ENCODE data around the gene KDM4C.

KDM4C gene

DNA sequence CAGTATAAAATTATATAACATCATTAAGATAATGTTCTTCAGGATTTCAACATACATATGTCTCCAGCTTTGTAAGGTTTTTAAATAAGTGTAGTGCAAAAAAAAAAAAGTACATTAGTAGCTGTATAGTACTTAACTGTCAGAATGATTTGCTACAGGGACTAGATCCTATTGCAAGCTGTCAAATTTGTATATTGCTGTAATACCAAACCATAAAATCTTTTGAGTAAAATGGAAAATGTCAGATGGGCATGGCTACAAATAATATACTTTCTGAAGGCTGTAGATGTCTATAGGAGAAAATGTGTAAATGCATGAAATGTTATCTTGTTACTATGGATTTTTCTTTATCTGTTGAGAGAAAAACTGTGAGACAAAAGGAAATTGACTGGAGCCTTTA is 298.5 kb downstream of the KDM4C start:
- DNase-seq = no peak

DNA sequence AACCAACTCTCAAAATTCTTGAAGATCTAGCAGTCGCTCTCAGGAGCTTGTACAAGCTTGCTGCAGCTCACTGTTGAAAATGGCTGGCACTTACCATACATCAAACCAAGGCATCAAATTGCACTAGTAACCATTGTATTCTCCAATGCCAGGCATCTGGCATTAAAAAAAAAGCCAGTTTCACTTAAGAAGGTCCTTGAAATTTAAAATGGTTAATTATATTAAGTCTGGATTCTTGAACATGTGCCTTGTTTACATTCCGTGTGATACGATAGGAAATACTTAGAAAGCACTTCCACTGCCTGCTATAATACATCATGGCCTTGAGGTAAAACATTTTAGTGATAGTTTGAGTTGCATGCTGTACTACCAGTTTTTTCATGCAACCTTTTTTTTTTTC is 300.7 kb downstream of the KDM4C start:
- no peak for DNase-seq

DNA sequence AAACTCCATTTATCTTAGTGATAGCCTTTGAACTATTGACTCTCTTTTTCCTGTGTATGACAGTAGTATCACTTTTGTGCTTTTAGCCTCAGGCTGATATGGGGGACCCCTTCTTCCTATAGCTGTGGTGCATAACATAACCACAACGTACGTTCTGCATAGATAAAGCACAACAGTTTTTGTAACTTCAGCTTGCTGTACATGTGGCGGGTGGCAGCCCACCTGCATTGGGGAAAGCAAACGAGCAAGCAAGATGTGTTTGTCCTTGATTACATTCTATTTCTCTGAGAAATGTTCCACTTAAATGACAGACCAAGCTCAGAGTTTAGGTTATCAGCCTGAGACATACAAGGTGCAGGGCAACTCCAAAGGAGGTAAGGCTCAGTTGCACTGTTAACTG is 309.4 kb downstream of the KDM4C start:
- DNase-seq = no peak

DNA sequence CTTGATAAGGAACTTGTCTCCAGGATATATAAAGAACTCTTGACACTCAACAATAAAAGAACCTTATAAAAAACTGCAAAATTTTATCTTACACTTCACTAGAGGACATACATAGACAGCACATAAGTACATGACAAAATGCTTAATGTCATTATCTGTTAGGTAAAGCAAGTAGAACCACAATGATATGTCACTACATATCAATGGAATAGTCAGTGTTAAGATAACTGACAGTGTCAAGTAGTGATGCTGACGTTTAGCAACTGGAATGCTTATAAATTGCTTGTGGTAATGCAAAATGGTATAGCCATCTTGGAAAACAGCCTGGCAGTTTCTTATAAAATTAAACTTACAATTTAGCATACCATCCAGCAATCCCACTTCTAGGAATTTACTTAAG is 314.1 kb downstream of the KDM4C start:
- DNase-seq = no peak

DNA sequence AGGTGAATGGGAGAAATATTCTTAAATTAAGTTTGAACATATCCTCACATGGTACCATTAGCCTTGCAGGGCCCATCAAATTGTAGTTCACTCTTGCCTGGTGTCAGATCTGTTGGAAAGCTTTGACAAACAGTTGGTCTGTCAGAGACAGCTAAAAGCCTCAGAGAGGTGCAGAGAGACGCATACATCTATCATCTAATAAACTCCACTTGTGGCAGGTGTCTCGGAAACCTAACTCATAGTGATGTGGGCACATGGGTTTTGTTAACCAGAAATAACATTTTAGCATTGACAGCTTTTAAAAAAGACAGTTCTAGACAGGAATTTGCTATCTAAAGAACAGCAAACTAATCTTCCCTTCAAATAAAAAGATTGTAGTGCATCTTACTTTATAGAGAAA is 315.9 kb downstream of the KDM4C start:
- DNase-seq = no peak

DNA sequence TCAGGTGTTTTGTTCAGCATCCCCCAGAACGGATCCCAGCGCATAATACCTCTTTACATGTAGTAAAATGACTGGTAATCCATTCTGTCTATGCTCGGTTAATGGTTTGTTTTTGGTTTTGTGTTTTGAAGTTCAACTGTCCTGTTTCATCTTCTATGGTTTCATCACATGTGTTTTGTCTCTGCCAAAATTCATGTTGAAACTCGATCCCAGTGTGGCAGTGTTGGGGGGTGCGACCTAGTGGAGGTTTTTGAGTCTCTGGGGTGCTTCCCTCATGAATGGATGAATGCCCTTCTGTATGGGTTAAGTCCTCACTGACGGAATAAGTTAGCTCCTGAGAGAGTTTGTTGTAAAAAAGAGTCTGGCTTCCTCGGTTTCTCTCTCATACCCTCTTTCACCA is 317.4 kb downstream of the KDM4C start:
- DNase-seq = no peak

DNA sequence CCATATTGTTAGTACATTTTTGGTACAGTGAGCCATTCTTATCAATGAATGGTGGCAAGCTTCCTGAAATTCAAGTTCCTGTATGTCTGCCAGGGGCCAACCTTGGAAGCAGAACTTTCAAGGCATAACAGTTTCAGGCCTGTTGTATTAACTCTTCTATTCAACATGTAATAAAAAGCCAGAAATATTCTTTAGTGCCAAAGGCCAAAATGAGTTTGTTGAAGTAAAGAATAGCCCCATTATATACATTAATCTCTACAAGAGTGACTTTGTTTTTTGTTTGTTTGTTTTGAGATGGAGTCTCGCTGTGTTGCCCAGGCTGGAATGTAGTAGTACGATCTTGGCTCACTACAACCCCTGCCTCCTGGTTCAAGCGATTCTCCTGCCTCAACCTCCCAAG is 321.3 kb downstream of the KDM4C start:
- DNase-seq = no peak

DNA sequence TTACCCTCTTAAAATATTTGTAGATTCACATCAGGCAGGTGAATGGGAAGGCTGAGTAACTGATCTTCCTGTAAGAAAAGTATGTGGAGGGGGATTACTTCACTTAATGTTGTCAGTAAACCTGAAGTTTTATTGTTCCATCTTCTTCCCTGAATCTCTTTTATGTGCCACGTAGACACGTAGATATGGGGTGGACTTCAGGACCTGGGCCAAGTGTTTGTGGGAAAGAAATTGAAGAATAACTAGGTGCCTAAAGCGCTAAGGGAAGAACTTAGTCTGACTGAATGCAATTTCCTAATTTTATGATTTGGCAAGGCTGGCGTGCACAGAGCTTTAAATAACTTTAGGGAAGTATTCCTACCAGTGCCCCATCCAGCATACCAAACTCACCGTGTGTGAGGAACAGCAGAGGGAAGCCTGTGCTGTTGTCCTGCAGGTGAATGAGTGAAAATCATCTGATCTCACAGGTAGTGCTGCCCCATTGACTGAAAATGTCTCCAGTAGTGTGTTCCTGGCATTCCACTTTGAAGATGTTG is 323.4 kb downstream of the KDM4C start:
- DNase-seq = no peak

DNA sequence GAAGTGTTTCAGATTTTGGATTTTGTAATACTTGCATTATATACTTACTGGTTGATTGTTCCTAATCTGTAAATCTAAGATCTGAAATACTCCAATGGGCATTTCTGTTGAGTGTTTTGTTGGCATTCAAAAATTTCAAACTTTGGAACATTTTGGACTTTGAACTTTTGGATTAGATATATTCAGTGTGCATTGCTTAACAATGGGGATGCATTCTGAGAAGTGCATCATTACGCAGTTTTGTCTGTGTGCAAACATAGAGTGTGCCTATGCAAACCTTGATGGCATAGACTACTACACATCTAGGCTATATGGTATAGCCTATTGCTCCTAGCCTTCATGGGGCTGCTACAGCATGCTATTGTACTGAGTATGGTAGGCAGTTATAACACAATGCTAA is 325.4 kb downstream of the KDM4C start:
- no peak for DNase-seq

DNA sequence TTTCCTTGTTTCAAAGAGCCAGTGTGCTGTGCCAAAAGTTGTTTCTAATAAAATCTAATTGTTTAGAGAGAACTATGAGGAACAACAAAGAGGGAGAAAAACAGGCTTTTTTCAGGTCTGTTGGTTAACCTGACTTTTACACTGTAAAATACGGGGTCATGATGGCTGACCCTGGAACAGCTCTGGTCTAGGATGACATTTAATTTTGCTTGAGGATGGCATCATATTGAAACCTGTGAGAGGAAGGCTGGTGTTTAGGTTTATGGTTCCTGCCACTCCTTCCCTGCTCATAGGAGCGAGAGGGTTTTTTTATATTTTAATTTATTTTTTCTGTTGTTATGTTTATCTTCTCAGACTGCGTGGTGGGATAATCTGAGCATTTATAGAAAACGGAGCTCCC is 327.6 kb downstream of the KDM4C start:
- no peak for DNase-seq

DNA sequence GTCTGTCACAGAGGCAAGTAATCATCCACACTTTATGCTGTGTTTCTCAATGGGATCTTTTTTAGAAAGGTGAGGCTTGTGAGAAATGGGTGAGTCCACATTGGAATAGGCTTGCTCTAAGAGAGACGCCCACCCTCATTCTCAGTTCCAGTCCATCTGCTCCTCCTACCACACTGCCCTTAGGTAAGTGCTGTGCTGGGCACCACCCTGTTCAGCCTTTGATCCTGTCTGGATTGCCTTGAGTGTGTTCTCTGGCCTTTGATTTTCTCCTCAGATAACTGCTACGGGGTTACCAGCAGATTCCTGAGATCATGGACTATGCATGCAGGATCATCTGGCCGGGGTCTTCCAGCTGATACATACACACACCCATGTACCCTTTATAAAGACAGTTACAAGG is 328.6 kb downstream of the KDM4C start:
- DNase-seq = no peak

DNA sequence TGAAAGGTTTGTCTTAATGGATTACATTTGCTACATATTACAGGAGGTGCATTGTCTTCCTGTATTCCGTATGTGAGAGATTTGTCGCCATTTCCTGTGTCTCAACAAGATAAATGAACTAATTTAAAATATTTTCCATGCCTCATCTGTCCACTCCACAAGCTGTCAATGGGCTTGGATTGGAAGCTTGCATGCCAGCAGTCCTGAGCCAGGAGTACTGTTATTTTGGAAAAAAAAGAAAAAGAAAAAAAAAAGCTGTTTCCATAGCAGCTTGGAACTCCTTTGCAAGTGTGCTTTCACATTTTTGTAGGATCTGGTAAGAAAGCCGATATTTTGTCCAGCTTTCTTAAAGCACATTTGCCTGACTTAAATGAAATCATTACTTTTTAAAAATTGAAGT is 330.8 kb downstream of the KDM4C start:
- no peak for DNase-seq

DNA sequence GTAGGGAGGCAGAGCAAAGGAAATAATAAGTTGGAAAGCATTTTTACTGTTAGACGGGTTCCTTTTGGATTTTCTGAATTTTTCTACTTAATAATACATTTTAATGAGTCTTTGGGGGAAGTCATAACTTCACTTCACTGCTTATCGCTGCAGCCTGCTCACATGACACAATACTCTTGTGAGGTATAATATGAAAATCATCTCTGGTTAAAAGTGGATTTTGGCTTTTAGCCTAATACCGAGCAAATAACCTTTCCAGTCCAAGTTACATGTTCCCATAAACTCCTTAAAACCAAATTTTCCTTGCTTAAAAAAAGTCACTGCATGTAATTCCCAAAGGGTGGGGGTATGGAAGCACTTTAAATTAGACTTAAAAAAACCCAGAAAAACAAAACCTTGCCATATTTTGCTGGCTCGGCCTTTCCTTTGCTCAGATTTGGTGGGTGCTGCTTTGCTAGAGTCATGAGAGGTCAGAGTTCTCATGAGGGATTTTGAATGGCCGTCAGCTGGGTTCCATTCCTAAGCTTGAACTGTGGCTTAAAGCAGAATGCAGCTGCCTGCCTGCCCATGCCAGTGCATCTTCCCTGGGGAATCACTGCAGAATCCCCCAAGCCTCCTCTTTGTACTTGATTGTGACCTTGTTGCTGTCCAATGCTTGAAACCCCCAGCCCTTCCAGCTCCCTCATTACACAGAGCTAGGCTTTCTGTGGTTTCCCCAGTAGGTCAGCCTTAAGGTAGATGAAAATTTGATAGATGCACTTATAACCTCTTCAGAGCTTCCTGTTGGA is 331.8 kb downstream of the KDM4C start:
- DNase-seq = no peak

DNA sequence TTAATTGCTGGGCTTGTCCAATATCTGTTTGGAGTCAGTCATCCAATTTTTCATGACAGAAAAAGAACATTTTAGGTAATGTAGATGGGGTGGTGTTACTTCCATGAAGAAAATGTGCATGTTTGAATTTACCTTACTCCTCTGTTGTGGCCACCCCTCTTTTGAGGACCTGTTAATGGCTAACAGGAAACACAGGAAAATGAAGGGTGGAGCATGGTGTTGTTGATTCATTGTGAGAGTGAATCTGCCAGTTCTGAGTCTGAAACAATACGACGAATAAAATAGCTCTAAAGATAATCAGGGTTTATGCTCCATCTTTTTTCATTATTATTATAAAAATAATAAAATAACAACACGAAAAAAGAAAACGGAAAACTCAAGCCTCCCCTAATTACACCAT is 335.3 kb downstream of the KDM4C start:
- no peak for DNase-seq

DNA sequence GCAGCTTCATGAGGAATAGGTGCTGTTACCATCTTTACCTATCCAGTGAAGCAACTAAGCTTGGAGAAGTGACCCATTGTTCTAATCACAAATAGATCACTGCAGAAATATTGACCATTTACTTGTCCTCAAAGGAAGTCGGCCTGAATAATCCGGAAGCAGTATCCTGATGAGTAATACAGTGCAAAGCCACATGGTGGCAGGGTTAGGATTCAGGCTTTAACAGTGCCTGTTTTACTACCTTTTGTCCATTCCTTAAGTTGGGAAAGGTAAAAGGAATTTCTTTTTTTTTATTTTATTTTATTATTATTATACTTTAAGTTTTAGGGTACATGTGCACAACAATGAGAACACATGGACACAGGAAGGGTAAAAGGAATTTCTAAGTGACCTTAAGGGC is 336.3 kb downstream of the KDM4C start:
- DNase-seq = no peak

DNA sequence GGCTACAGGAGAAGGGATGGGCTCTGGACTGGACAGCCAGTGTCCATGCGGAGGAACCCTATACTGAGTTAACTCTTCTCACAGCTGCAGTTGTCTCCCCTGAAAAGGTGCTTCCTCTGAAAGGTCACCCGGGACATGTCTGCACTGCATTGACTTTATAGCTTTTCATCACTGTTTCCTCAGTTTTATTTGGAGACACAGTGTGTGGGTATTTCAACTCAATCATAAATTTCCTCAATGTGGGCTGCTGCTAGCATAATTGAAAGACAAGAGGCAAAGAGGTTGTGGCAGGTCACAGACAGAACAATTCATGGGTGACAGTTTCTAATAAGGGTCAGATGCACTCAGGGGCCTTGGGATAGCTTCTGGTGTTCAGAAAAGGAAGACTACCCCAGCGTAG is 336.8 kb downstream of the KDM4C start:
- DNase-seq = no peak

DNA sequence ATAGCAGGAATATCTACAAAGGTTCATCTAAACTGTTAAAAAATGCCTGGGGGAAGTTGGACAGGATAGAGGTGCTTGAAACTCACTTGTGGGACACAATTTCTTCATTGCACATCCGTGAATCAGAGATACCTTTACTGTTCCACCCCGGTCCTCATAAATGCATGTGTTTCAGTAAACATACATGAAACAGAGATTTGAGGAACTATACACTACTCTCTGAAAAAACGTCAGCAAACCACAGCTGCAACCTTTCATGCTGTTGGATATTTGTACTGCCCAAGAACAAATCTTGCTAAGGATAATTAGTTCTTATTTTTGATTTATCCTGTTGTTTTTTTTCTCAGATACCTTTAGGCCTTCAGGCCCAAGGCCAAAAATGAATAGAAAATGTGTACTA is 337.3 kb downstream of the KDM4C start:
- DNase-seq = no peak

DNA sequence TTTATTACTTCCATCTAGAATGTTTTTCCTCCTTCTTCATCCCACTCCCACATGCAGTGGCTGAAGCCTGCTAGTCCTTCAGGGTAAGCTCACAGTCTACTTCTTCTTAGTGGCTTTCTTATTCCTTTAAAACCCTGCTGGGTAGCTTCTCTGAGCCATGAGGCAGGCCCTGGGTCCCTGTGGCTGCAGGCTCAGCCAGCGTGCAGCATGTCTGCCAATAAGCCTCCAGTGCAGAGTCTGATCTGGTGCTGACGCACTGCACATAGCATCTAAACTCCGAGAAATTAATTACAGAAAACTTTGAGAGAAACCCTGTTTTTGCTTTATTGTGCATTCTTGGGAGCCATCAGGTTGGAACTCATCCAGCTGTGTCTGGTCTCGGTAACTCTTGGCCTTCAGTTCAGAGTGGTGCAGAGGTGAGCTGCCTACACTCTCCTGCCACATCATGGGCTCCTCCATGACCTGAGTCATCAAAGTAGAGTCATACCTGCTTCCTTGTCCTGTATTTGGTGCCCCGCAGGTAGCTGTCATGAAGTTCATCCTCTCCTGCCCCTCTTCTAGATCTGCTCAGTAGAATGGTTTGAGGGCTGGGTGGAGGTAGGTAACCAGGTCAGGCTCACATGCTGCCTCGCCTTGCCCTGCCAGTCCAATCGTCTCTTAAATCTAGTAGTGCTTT is 339.4 kb downstream of the KDM4C start:
- DNase-seq = no peak

DNA sequence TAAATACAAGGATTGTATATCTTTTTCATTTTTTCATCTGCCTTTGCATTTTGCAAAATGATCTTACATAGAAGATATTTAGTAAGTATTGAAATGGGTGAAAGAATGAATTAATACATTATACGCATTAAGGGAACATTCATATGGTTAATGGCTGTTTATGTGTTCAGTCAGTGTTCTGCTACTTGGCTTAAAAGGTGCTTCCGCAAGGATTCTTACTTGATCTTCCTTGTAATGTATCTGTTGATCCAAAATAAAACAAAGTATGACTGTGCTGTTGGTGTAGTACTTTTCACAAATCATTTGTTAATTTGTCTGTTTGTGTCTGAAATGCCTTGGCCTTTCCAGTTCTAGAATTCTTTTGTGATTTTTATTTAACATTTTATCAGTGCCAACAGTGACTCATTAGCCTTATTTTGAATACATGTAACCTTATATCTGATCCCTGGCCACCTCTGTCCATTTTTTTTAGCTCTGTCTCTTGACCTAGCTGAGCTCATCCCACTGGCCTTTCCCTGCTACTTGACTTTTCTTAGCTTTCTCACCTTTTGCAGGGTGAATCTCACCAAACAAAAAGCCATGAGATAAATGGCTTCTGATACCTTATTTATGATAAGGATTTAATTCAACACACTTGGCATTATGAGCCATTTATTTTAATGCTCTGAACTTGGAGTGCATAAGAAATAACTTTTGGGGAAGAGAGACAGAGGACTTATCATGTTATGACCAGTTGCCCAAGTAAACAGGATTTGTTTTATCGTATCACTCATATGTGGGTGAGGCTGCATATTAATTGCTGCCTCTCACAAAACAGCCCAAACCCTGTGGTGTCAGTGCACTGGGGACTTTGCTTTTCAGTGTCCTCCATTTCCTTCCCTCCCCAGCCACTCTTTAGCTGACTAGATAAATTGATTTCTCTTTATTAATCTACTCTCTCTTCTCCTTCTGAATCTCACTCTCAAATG is 340.3 kb downstream of the KDM4C start:
- DNase-seq = no peak

DNA sequence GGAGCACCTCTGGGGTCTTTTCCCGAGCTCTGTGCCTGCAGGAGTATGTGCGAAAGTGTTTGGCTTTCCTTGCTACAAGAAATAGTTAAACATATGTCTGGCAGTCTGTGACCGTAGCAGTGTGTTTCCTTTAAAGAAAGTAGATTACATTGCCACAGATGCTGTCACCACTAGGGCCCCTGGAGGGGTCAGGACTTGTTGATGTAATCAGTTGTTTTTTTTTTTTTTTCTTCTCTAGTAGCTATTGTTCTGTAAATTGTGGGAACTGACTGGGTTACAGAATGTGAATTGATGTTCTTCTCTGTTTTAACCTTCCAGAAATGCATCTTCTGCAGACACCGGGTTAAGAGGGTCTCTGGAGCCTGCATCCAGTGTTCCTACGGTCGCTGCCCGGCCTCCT is 345.6 kb downstream of the KDM4C start:
- DNase-seq = no peak

DNA sequence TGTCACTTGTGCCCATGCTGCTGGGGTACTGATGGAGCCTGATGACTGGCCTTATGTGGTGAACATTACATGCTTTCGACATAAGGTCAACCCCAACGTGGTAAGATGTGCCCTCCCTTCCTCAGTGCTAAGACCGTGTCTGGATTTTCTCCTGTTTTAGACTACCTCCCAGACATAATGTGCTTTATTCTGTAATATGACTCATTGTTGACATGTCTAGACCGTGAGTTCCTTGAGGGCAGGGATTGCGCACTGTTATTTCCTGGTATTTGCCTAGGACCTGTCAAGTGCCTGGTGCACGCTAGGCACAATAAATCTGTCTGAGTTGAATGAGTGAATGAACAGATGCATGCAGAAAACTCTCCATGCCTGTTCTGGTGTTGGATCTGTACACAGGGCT is 346.0 kb downstream of the KDM4C start:
- DNase-seq = no peak

DNA sequence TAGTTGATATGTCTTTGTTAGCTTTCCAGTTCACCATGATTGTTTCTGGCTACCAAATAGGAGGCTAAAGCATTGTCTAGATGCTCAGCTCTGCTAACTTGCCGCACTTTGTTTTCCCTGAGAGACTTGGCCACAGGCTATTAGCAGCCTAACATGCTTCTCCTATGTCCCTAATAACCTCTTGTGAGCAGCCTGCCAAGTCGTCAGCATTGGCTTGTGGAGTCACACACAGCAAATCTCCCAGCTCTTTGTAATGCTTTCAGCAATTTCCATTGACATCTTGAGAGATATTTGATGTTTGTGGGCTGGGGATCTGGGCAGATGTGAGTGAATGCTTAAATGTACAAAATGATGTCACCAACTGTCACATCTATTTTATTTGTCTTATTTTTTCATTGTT is 346.9 kb downstream of the KDM4C start:
- no peak for DNase-seq

DNA sequence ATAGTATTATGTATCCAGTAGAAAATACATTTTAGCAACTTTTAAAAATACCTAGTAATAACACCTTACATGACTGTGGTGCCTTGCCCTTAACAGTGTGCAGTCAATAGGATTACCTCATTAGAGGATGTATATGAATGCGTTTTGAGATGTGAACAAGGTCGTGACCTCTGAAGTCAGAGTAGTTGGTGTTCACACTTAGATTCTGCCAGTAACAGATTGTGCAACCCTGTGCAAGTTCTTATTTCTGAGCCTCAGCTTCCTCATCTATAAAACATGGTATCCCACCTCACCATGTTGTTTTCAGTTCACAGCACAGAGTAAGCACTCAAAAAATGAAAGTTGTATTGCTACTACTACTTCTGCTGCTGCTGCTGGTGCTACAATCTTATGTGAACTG is 347.3 kb downstream of the KDM4C start:
- no peak for DNase-seq

Measured in activated T-cell treated with anti-CD3 and anti-CD28 coated beads, Interleukin-2, amount 50 U/mL, for 1 hour (primary cell).